PC-3 (cell line): ENCODE data around the gene ANGPTL8. TPM values are rescaled to one million over a fixed set of nuclear protein-coding genes. Genes with fewer than 3 reads are reported as not detected.

Experiments
- ATAC-seq: fragments of 200-7000 bp; cut with Tn5 transposase; 2 replicates; pipeline ENCODE4 v1.9.1; 2020; ENCODE audit warnings: mild to moderate bottlenecking, moderate library complexity
- BruUV-seq: library from RNA; stranded (reverse); fragments of 400-500 nt; replicated peaks from 2 replicates; lab custom pipeline; 2021; lab: Mats Ljungman, UMichigan
- CTCF ChIA-PET: fragments of 300-600 bp; sonication (Branson Sonifier 250); formaldehyde crosslinking; loops from one replicate; lab custom pipeline; 2022; ENCODE audit warnings: antibody characterized with exemption; lab: Charles Lee
- POLR2A ChIA-PET: fragments of 300-600 bp; sonication (Branson Sonifier 250); formaldehyde crosslinking; loops from one replicate; lab custom pipeline; 2022; ENCODE audit warnings: antibody characterized with exemption; ENCODE audit not compliant: unreplicated experiment; lab: Charles Lee
- DNase-seq: peaks from one replicate; pipeline ENCODE4 v3.0.0-alpha.2; 2015
- H2AFZ ChIP-seq: fragments of 300-600 bp; sonication (generic); 2 replicates; pipeline ENCODE4 v1.6.0; 2016; ENCODE audit warnings: antibody characterized with exemption, low read length
- H3F3A ChIP-seq: fragments of 300-600 bp; sonication (generic); one replicate; pipeline ENCODE4 v1.6.0; 2017; ENCODE audit warnings: antibody characterized with exemption, low read length, control low read depth, mild to moderate bottlenecking; ENCODE audit not compliant: unreplicated experiment
- H3K27ac ChIP-seq: fragments of 300-600 bp; sonication (generic); 2 replicates; pipeline ENCODE4 v1.5.1; 2016; ENCODE audit warnings: mild to moderate bottlenecking, low read length
- H3K27me3 ChIP-seq: fragments of 300-600 bp; sonication (generic); 2 replicates; pipeline ENCODE4 v1.6.1; 2016; ENCODE audit warnings: low read length, mixed read lengths
- H3K36me3 ChIP-seq: fragments of 300-600 bp; sonication (generic); 2 replicates; pipeline ENCODE4 v1.6.1; 2016; ENCODE audit warnings: low read depth, mixed run types, low read length, mixed read lengths
- H3K4me1 ChIP-seq: fragments of 300-600 bp; sonication (generic); 2 replicates; pipeline ENCODE4 v1.5.1; 2016; ENCODE audit warnings: low read length; ENCODE audit not compliant: insufficient read depth
- H3K4me2 ChIP-seq: fragments of 300-600 bp; sonication (generic); 2 replicates; pipeline ENCODE4 v1.6.0; 2016; ENCODE audit warnings: low read length
- H3K4me3 ChIP-seq: fragments of 300-600 bp; sonication (generic); 2 replicates; pipeline ENCODE4 v1.5.1; 2016; ENCODE audit warnings: mild to moderate bottlenecking, low read length, mixed read lengths
- H3K79me2 ChIP-seq: fragments of 300-600 bp; sonication (generic); 2 replicates; pipeline ENCODE4 v1.6.1; 2017; ENCODE audit warnings: low read length, mixed read lengths
- H3K9ac ChIP-seq: fragments of 300-600 bp; sonication (generic); 2 replicates; pipeline ENCODE4 v1.6.0; 2016; ENCODE audit warnings: mild to moderate bottlenecking, low read length
- H3K9me2 ChIP-seq: fragments of 300-600 bp; sonication (generic); replicated peaks from 2 replicates; pipeline ENCODE4 v1.6.1; 2016; ENCODE audit warnings: mixed run types, low read length, mixed read lengths
- H3K9me3 ChIP-seq: fragments of 300-600 bp; sonication (generic); 2 replicates; pipeline ENCODE4 v1.6.1; 2016; ENCODE audit warnings: low read length, mixed read lengths
- H4K20me1 ChIP-seq: fragments of 300-600 bp; sonication (generic); 2 replicates; pipeline ENCODE4 v1.6.1; 2016; ENCODE audit warnings: low read length, mixed read lengths
- CTCF ChIP-seq: fragments of 300-600 bp; sonication (generic); conservative IDR thresholded peaks from 2 replicates; pipeline ENCODE4 v1.5.1; 2017; ENCODE audit warnings: antibody characterized with exemption, low read depth, mild to moderate bottlenecking, low read length
- EZH2 ChIP-seq: fragments of 300-600 bp; sonication (generic); IDR thresholded peaks from one replicate; pipeline ENCODE4 v1.6.1; 2017; ENCODE audit warnings: antibody characterized with exemption, mild to moderate bottlenecking, low read length; ENCODE audit not compliant: unreplicated experiment
- EZH2phosphoT487 ChIP-seq: fragments of 300-600 bp; sonication (generic); IDR thresholded peaks from 2 replicates; pipeline ENCODE4 v1.6.1; 2018; ENCODE audit warnings: mild to moderate bottlenecking, antibody characterized with exemption, low read length, borderline replicate concordance
- intact Hi-C: fragments of 100-400 bp; cut with micrococcal nuclease; formaldehyde crosslinking; loops from 2 replicates; pipeline ENCODE4 v1.9.0; 2023
- total RNA-seq: library from RNA; depleted of rRNA; stranded (reverse); fragments of >200 nt; gene quantifications from 2 replicates; pipeline ENCODE4 v1.2.3, GENCODE V29; 2014

Gene ANGPTL8
- total RNA-seq, 1 experiment from 2014 or later, result not detected

- no peaks in the 10 kb centered on the region for H3K9me2 ChIP-seq
- no peaks in the 10 kb centered on the region for H3F3A ChIP-seq
- no peaks in the 10 kb centered on the region for H3K79me2 ChIP-seq
- DNase-seq (no peak), ATAC-seq (no peak)
- H3K27ac ChIP-seq, result no peak overlapping the region
- H3K4me1 ChIP-seq, result no peaks in the 10 kb centered on the region
- no peaks in the 10 kb centered on the region for H4K20me1 ChIP-seq
- ChIA-PET POLR2A (interaction anchor here (0.5 kb wide), 1 partner anchor 17 kb away, joined by 3 read pairs; no protein-coding TSS in a partner anchor), CTCF (interaction anchor here (0.5 to 0.7 kb wide), 2 partner anchors 13 to 184 kb away, joined by 3 to 4 read pairs; no protein-coding TSS in a partner anchor)
- no peak overlapping the region for H3K9ac ChIP-seq
- intact Hi-C loops, result no loop called here
- no peaks in the 10 kb centered on the region for H3K9me3 ChIP-seq
- H3K36me3 ChIP-seq, result peaks cover 6% of the 10 kb centered on the region; the same call in 1 of the 2 replicates
- H2AFZ ChIP-seq, result no peak overlapping the region
- no peak overlapping the region for H3K4me2 ChIP-seq
- no peak overlapping the region for H3K4me3 ChIP-seq
- no peaks in the 10 kb centered on the region for H3K27me3 ChIP-seq
- TF ChIP-seq EZH2 (no peak), EZH2phosphoT487 (no peak)
- BruUV-seq, result no TSS peak
Observed at GRCh38 chr19:11256189-11256588, 16.8 kb downstream of the ANGPTL8 start.

GRCh38 chr19:11257846-11258380 lies 18.5 kb downstream of the ANGPTL8 start:
- ChIA-PET POLR2A (interaction anchor here (0.6 to 0.7 kb wide), 2 partner anchors 36 to 83 kb away, joined by 3 to 6 read pairs; no protein-coding TSS in a partner anchor), CTCF (no interaction called here)
- Histone ChIP-seq H3F3A (no peaks in the 10 kb centered on the region), H3K36me3 (no peaks in the 10 kb centered on the region), H3K79me2 (peaks cover 7% of the 10 kb centered on the region; the same call in 1 of the 2 replicates), H3K9me3 (no peaks in the 10 kb centered on the region), H3K4me2 (no peak overlapping the region), H3K4me1 (peaks cover 9% of the 10 kb centered on the region; the same call in 1 of the 2 replicates), H3K9ac (no peak overlapping the region), H2AFZ (no peak overlapping the region), H3K27ac (no peak overlapping the region), H3K4me3 (no peak overlapping the region), H3K27me3 (no peaks in the 10 kb centered on the region), H4K20me1 (no peaks in the 10 kb centered on the region), H3K9me2 (no peaks in the 10 kb centered on the region)
- no peak for DNase-seq
- intact Hi-C loops, result no loop called here
- BruUV-seq, result no TSS peak
- TF ChIP-seq EZH2, result no peak
- TF ChIP-seq EZH2phosphoT487, result no peak
- no peak for TF ChIP-seq CTCF
- ATAC-seq, result no peak

GRCh38 chr19:11260996-11261395 lies 21.6 kb downstream of the ANGPTL8 start:
- H3K9ac ChIP-seq, result no peak overlapping the region
- H3K4me3 ChIP-seq, result no peak overlapping the region
- BruUV-seq, result no TSS peak

More at GRCh38 chr19:11260996-11261395, 21.6 kb downstream of the ANGPTL8 start:
- H3K79me2 ChIP-seq, result peaks cover 7% of the 10 kb centered on the region; the same call in 1 of the 2 replicates
- no peak overlapping the region for H2AFZ ChIP-seq
- DNase-seq (no peak), ATAC-seq (no peak)
- H3K36me3 ChIP-seq, result no peaks in the 10 kb centered on the region
- H4K20me1 ChIP-seq, result no peaks in the 10 kb centered on the region
- H3K4me1 ChIP-seq, result peaks cover 27% of the 10 kb centered on the region
- no peaks in the 10 kb centered on the region for H3K9me2 ChIP-seq
- ChIA-PET CTCF (no interaction called here), POLR2A (no interaction called here)
- intact Hi-C loops, result no loop called here
- H3K4me2 ChIP-seq, result no peak overlapping the region
- H3K27me3 ChIP-seq, result no peaks in the 10 kb centered on the region
- H3K9me3 ChIP-seq, result no peaks in the 10 kb centered on the region
- no peaks in the 10 kb centered on the region for H3F3A ChIP-seq
- H3K27ac ChIP-seq, result no peak overlapping the region
- TF ChIP-seq EZH2phosphoT487 (no peak), CTCF (no peak), EZH2 (no peak)
